HG02678 (cell line): ENCODE data around the gene SBNO2.
"Not testable (repeated sequence)": the region's sequence is repeated elsewhere in the genome, so short reads cannot be mapped to it uniquely, and the experiment has no call there.

Experiments used
- ATAC-seq: cut with Tn5 transposase; IDR thresholded peaks from one replicate; pipeline ENCODE4 v1.9.1; 2021; ENCODE audit warnings: mild to moderate bottlenecking, moderate library complexity; ENCODE audit not compliant: unreplicated experiment

SBNO2 gene

DNA sequence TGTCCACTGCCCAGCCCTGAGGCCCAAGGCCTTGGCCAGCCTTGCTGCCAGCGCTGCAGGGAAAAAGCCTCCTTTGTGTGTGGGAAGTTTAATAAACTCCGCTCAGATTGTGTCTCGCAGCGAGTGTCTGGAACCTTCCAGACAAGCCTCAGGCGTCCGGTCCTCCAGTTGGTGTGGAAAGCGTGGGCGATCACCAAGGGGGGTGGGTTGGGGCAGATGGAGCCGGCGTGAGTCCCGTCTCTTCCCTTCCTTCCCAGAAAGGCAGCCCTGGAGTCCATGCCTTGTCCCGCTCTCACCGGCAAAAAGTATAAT, 36.1 kb upstream of the SBNO2 start:
- ATAC-seq = no peak

DNA sequence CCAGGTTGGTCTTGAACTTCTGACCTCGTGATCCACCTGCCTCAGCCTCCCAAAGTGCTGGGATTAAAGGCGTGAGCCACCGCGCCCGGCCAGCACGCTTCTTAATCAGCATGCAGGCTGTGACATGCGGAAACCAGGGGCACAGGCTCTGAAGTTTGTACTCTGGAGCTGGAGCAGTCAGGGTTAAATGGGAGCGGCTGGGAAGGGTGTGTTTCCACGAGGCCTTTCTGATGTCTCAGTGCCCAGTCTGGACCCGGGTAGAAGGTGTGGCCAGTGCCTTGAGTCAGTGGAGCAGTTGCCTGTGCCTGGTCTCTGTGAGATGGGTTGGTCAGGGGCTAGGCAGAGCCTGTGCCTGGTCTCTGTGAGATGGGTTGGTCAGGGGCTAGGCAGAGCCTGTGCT, 34.8 kb upstream of the SBNO2 start:
- not testable (repeated sequence) for ATAC-seq

DNA sequence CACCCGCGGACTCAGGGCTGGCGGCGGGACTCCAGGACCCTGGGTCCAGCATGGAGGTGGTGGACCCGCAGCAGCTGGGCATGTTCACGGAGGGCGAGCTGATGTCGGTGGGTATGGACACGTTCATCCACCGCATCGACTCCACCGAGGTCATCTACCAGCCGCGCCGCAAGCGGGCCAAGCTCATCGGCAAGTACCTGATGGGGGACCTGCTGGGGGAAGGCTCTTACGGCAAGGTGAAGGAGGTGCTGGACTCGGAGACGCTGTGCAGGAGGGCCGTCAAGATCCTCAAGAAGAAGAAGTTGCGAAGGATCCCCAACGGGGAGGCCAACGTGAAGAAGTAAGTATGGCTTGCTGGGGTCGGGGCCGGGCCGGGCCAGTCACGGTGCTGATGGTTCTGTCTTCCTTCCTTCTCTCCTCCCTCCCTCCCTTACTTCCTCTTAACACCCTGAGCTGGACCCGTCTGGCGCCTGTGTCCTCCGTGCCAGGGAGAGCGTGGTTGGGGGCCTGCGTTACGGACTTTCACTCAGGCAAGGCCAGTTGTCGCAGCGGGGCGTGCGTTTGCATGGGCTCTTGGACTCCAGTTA, 32.9 kb upstream of the SBNO2 start:
- no peak for ATAC-seq

DNA sequence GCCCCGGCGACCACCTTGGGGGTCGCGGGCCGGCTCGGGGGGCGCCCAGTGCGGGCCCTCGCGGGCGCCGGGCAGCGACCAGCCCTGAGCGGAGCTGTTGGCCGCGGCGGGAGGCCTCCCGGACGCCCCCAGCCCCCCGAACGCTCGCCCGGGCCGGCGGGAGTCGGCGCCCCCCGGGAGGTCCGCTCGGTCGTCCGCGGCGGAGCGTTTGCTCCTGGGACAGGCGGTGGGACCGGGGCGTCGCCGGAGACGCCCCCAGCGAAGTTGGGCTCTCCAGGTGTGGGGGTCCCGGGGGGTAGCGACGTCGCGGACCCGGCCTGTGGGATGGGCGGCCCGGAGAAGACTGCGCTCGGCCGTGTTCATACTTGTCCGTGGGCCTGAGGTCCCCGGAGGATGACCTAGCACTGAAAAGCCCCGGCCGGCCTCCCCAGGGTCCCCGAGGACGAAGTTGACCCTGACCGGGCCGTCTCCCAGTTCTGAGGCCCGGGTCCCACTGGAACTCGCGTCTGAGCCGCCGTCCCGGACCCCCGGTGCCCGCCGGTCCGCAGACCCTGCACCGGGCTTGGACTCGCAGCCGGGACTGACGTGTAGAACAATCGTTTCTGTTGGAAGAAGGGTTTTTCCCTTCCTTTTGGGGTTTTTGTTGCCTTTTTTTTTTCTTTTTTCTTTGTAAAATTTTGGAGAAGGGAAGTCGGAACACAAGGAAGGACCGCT, 32.2 kb upstream of the SBNO2 start:
- ATAC-seq = no peak

DNA sequence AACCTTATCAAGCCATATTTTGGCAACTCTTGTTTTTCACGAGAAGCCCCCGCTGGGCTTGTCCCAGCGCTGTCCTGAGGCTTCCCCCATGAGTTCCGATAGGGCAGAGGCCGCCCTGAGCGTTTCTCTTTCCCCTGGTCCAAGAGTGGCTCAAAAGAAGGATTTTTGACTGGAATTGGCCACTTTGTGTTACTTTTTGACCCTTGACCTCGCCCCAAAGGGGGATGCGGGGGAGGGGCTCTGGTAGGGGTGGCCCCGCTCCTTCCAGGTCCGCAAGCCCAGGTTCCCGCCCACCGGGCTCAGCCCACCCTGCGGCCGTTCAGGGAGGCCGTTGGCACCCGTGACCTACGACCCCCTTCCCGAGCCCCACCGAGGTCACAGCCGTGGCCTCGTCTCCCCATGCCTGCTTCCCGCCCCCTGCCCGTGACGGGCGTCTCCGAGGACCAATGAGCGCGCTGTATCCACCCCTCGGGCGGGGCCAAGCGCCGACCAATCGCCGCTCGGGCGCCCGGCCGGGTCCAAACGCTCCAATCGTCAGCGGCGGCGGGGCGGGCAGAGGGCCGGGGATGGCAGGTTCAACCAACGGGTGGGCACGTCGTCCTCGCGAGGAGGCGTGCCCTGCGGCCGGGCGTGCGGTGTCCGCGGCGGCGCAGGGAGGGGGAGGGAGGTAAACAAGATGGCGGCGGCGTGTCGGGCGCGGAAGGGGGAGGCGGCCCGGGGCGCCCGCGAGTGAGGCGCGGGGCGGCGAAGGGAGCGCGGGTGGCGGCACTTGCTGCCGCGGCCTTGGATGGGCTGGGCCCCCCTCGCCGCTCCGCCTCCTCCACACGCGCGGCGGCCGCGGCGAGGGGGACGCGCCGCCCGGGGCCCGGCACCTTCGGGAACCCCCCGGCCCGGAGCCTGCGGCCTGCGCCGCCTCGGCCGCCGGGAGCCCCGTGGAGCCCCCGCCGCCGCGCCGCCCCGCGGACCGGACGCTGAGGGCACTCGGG, 31.3 kb upstream of the SBNO2 start, which contains the start of gene STK11:
Gene STK11 (plus strand): TSS at position 665 of the 986 bp plus-strand sequence. CDS start 1,136 bp downstream, outside the sequence.
- peak; percentile 88 for ATAC-seq

DNA sequence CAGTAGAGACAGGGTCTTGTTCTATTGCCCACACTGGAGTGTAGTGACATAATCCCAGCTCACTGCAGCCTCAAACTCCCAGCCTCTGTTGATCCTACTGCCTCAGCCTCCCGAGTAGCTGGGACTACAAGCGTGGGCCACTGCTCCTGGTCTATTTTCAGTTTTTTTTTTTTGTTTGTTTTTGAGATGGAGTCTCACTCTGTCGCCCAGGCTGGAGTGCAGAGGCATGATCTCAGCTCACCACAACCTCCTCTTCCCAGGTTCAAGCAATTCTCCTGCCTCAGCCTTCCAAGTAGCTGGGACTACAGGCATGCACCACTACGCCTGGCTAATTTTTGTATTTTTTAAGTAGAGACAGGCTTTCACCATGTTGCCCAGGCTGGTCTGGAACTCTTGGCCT, 26.5 kb upstream of the SBNO2 start:
- not testable (repeated sequence) for ATAC-seq

DNA sequence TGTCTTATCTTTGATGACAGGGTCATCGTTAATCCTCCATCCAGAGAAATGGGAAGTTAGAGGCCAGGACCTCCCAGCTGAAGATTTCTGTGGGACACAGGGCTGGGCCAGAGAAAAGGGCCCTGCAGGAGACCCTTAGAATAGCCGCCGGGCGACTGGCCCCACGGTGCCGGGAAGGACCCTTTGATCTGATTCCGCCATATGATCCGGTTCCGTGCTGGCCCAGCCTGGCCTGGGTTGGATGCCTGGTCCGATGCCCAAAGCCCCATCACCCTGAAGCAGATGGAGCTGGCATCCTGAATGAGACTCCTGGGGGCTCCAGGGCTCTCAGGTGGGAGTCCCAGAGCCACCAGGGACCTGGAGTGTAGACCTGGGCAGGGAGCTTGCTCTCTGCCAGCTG, 25.5 kb upstream of the SBNO2 start:
- no peak for ATAC-seq

DNA sequence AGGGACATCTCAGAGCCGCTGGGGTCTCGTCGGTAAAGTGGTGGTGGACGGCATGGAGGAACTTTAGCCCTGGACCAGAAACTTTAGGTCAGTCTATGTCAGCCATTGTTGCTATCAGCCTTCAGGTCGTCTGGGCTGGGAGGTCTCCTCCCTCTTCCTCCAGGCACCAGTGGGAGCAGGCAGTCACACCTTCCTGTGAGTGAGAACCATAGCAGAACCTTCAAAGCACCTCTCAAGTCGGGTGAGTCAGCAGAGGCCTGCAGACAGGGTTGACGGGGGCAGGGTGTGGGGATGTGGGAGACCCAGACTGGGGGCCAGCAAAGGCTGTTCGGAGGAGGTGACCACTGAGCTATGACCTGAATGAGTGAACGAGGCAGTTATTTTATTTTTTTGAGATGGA, 15.4 kb upstream of the SBNO2 start:
- ATAC-seq = no peak

DNA sequence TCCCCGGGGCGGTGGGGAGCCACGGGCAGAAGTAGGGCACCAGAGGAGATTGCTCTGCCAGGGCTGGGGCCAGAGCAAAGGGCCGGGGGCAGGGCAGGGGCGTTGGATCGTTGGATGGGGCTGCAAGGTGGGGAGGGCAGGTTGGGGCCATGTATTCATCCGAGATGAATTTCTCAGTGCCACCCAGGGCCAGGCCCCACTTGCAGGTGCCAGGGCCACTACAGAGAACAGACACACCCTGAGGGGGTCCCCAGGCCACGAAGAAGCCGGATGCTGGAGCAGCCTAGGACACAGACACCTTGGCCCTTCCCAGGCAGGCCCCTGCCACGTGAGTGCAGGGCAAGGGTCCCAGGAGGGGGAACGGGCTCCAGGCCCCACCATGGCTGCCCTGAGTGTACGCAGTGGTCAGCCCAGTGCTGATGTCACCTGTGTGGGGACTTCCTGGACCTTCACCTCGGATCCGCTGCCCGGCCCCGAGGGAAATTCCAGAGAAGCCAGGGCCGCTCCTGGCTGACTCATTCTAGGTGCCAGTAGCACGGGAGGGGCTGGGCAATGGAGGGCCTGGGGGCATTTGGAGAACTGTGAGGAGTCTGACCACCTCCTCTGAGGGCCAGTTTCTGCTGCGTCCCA, 9.6 kb upstream of the SBNO2 start:
- ATAC-seq = no peak

DNA sequence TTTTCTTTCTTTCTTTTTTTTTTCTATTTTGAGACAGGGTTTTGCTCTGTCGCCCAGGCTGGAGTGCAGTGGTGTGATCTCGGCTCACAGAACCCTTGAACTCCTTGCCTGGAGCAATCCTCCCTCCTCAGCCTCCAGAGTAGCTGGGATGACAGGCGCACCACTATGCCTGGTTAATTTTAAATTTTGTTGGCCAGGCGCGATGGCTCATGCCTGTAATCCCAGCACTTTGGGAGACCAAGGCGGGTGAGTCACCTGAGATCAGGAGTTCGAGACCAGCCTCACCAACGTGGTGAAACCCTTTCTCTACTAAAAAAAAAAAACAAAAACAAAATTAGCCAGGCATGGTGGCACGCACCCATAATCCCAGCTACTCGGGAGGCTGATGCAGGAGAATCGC, 8.7 kb upstream of the SBNO2 start:
- no peak for ATAC-seq

DNA sequence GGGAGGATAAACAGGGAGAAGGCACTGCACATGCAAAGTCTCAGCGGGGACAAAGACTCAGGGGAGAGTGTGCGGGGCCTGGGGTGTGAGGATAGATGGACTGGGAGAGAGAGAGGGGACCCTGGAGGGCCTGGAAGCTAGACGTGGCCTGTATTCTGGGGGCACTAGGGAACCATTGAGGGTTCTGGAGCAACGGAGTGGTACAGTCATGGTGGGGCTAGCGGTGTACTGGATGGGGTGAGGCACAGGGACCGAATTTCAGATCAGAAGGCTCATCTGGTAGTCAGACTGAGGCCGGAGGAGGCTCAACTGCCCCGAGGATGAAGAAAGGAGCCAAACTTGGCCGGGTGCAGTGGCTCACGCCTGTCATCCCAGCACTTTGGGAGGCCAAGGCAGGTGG, 8.0 kb upstream of the SBNO2 start:
- ATAC-seq = no peak

DNA sequence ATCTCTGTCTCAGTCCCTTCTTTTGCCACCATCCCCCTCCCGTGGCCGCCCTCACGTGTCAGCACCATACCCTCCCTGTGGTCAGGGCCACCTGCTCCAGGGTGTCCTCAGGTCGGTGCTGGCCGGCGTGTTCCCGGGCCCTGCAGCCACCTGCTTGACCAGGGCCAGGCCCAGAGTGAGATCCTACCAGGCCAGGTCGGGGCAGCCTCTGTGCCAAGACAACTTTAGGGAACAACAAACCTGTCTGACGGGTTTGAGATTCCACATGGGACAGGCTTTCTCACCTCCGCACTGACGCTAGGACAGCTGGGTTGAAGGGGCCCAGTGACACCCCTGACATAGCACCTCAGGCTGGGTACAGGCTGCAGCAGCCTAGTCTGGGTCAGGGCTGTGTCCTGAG, 7.5 kb upstream of the SBNO2 start:
- no peak for ATAC-seq

DNA sequence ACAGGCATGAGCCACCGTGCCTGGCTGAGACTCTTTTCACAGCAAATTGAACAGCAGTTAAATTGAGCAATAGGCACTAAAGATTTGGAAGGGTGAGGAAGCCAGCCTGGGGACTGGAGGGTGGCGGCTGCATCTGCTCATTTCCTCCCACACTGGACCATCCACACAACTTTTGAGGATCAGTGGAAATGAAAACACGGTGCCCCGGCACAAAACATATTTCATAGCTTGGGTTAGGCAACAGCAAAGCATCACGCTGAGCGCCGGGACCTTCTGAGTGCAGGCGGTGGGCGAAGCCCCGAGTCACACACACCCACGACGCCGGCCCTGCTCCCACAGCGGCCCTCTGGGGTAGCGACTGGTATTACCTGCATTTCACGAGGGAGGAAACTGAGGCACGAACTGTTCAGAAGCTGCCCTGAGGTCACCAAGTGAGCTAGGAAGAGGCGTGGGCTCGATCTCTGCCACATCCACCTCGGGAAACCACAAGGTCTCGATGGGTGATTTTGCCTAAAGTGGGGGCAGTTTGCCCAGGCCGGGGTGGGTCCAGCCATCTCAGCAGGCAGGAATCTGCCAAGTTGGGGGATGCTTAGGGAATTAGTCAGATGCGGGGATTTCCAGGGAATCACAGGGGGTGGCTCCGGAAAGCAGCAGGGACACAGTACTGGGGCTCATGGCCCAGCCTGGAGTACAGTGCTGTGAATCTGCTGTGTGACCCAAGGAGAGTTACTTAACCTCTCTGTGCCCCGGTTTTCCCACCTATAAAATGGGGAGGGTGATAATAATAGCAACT, 3.5 kb upstream of the SBNO2 start:
- ATAC-seq = no peak

DNA sequence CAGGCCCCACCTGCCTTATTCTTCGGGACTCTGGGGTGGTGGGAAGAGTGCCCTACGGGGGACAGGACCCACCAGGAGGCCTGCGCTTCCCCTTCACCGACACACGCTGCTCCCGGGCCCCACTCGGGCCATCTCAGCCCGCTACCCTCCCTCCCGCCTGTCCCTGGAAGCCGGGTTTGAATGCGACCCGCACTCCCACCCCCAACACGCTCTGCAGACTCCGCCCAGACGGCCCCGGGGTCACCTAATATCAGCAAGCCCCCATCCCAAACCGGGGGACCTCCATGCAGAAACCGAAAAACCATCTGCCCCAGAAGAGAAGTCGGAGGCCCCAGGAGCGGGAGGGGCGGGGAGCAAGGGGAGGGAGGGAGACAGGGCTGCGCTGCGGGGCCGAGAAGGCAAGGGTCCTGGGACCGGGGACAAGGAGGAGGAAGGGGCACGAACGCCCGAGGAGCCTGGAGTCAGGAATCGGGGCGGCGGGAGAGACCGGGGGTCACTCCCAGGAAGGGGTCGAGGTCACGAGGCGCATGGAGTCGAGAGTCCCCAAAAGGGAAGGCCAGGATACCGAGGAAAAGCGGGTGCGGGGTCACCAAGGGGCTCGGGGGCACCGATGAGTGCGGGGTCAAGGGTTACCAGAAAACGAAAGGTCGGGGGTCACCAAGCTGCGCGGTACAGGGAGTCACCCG, 766 bp downstream of the SBNO2 start:
- ATAC-seq = no peak

DNA sequence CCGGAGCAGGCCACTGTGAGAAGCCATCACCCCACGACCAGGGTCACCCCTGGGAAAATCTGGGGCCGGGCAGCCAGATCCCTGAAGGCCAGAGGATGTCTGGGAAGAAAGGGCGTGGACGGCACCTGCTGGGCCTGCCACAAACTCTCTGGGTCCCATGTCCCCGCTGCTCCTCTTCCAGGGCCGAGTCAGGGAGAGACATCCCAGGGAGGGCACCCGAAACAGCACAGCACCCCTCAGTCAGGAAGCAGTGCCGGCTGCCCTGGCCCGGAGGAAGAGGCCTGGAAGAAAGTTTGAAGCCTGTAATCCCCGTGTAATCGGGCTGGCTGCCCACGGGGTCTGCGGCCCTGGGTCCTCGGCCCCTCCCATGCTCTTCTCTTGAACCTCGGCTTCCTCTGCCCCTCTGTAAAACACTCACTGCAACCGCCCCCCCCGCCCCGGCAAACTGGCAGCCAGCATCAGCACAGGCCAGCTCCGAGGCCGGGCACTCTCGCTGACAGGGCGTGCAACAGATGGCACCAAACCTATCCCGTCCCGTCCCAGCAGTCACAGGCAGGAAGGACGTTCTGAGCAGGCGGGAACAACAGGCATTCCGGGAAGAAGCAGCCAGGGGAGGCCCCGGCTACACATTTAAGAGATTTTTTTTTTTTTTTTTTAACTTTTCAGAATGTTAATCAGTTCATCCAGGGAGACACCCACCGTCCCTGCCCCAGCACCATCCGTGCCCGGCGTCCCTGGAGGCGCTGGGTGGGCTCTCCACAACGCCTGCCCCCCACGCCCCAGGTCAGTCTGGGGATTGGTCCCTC, 1.5 kb downstream of the SBNO2 start:
- ATAC-seq = no peak

DNA sequence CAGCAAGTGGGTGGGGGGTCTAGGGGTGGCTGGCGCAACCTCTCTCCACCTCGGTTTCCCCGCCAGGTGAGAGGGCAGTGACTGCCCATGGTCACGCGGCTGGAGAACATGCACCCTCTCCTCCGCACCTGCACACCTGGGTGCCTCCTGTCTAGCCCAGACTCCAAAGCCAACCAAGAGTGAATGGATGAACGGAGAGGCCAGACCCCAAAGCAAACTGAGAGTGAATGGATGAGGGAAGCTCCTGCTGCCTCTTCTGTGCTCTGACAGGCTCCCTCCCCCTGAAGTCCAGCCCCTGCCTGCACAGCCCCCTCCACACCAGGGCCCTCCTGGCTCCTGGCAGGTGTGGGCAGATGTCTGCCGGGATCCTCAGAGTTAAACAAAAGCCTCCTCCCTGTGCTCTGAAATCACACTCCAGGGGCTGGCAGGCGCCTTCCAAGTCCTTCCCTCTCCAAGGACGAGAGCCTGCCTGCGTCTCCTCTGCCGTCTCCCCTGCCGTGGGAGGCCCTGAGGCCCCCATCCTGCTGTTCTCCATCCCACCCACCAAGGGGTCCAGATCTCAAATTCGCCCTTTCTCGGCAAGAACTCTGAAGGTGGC, 2.2 kb downstream of the SBNO2 start:
- ATAC-seq = no peak

DNA sequence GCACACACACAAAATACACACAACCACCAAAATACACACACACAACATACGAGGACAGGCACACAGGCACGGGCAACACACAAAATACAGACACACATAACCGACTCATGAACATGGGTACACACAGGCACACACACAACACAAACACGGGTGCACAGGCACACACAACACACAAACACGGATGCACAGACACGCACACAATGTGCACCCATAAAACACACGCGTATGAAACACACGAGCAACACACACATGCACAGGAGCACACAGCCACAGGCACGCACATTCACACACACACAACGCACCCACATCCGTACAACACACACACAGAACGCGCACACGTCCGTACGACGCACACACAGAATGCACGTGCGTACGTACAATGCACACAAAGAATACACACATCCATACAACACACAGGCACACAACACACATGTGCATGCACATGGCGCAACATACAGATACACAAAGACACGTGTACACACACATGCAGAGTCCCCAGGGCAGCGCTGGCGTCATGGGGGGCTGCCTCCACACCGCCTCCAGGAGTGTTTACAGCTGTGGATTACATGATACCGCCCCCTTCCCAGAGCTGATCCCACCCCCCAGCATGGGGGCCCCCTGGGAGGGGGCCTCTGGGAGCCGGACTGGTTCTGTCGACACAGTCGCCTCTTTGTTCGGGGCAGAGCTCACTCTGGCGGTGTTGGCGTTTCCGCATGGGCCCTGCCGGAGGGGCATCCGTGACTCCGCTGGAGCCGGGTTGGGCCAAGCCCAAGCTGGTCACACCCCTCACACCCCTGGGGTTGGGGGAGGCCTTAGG, 2.9 kb downstream of the SBNO2 start:
- ATAC-seq = no peak
